Fibroblast of the aortic adventitia (primary cell): ENCODE data around the gene LINC01488. TPM values are rescaled to one million over a fixed set of nuclear protein-coding genes. Genes with fewer than 3 reads are reported as not detected.

Experiments used
- DNase-seq: peaks from one replicate; pipeline ENCODE4 v3.0.0-alpha.2; 2010; ENCODE audit warnings: low read depth
- H3K4me3 ChIP-seq: 2 replicates; pipeline ENCODE4 v1.5.1; 2011; ENCODE audit warnings: low read depth, mild to moderate bottlenecking, control low read depth, low read length, moderate library complexity
- total RNA-seq: library from RNA; depleted of rRNA; stranded (reverse); fragments of >200 nt; gene quantifications from 2 replicates; pipeline ENCODE4 v1.2.3, GENCODE V29; 2012; ENCODE audit warnings: low replicate concordance
- TF ChIP-seq, protein P1 (sequence below): IDR thresholded peaks from 2 replicates; pipeline ENCODE4 v1.5.1; 2011; ENCODE audit warnings: mild to moderate bottlenecking, low read length, control low read depth, inconsistent platforms; ENCODE audit not compliant: insufficient read depth

LINC01488 gene
- total RNA-seq, 1 donor = not detected

DNA sequence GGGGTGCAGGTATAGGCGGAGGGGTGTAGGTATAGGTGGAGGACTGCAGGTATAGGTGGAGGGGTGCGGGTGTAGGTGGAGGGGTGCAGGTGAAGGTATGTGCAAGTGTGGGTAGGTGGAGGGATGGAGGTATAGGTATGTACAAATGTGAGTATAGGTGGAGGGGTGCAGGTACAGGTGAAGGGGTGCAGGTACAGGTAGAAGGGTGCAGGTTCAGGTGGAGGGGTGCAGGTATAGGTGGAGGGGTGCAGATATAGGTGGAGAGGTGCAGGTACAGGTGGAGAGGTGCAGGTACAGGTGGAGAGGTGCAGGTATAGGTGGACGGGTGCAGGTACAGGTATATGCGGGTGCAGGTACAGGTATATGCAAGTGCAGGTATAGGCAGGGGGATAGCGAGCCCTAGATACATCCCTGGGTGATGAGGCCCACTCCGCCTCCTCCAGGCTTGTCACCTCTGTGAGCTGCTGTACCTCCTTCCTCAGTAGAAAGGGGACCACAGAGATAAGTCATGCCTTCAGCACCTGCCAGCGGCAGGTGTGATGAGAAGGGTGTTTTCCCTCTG lies 17.2 kb downstream of the LINC01488 start:
- no peak for DNase-seq
- H3K4me3 ChIP-seq = no peak overlapping the region
- TF ChIP-seq, protein P1, sequence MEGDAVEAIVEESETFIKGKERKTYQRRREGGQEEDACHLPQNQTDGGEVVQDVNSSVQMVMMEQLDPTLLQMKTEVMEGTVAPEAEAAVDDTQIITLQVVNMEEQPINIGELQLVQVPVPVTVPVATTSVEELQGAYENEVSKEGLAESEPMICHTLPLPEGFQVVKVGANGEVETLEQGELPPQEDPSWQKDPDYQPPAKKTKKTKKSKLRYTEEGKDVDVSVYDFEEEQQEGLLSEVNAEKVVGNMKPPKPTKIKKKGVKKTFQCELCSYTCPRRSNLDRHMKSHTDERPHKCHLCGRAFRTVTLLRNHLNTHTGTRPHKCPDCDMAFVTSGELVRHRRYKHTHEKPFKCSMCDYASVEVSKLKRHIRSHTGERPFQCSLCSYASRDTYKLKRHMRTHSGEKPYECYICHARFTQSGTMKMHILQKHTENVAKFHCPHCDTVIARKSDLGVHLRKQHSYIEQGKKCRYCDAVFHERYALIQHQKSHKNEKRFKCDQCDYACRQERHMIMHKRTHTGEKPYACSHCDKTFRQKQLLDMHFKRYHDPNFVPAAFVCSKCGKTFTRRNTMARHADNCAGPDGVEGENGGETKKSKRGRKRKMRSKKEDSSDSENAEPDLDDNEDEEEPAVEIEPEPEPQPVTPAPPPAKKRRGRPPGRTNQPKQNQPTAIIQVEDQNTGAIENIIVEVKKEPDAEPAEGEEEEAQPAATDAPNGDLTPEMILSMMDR = no peak

DNA sequence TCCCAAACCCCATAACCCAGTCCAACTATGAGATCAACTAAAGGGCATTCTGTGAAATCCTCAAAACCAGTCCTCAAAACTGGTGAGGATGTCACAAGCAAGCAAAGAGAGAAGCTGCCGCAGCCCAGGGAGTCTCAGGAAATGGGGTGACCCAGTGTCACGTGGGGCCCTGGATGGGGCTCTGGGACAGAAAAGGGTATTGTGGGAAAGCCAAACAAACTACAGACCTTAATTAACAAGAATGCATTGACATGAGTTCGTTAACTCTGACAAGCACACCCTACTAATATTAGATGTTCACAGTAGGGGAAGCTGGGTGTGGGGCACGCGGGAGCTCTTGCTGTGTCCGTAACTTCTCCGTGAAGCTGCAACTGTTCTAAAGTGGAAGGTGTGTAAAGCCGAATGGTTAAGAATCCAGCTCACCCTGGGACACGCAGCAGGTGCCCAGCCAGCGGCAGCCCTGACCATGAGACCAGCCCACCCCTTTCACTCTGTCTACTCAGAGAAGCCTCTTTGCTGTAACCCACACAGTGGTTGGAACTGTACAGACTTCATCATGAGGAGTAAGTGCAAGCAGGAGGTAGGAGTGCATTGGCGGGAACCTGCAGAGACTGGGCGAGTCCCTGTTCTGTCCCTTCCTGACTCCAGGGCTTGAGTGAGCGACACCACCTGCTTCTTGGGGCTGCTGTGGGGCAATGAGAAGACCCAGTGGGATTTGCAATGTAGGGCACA lies 17.9 kb downstream of the LINC01488 start:
- no peak overlapping the region for H3K4me3 ChIP-seq
- DNase-seq = no peak
- TF ChIP-seq, protein P1 = no peak

DNA sequence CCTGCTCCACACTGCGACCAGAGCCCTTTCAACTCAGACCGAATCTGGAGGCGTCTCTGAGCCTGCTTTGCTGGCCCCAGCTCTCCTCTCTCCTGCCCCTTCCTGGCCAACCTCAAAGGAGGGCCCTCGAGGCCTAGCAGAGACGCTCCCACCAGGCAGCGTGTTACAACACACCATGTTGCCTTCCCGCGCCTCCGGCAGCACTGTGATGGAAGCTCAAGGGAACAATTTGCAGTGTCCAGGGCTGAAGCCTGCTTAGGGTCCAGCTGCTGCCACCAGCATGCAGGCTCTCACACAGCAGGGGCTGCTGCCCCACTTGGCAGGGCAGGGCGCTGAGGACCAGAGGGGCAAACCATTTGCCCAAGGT lies 18.4 kb downstream of the LINC01488 start:
- DNase-seq = no peak
- TF ChIP-seq, protein P1 = no peak
- H3K4me3 ChIP-seq = no peak overlapping the region

DNA sequence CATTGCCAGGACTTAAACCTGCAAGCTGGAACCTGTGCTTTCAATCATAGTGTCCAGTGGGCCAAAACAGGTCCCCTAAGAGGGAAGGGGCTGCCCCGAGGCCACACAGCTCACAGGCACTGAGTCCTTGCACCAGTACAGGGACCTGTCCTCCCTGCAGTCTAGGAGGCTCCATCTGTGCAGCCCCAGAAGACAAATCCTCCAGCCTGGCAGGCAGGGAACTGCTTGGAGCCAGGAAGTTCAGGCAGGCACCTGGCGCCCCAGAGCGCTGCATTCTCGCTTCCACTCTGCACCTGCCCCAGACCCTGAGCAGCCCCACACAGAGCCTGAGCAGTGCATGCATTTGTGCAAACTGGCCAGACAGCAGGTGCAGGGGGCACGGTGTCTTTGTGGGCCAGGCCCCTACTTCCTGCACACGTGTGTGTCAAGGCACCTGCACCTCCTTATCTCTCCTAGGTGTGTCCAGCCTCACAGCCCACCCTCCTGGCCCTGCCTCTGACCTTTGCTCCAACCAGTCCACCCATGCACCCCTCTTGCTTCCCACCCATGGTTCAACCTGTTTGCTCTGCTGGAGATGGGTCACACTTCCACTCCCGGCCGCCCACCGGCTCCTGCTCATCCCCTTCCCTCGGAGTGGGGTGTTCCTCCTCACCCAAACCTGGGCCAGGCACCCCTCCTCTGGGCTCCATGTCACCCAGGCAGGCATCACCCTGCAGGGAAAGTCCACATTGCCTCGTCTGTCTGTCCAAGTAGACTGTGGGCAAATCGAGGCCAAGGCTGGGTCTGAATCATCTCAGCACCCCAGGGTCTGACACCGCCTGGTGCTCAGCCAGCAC lies 19.0 kb downstream of the LINC01488 start:
- no peak for DNase-seq
- no peak overlapping the region for H3K4me3 ChIP-seq
- TF ChIP-seq, protein P1 = no peak

DNA sequence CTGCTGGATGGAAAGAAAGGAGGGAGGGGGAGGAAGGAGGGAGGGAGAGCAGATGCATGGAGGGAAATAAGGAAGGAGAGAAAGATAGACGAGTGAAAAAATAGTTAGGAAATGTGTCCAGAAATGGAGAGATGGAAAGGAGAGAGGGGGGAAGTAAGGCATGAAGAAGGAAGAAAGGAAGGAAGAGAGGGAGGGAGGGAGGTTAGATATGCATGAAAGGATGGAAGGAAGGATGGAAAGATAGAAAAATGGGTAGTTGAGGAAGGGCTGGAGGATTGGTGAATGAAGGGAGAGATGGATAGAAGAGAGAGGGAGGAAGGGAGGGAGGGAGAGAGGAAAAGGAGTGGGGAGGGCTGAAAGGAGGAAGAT lies 19.6 kb downstream of the LINC01488 start:
- no peak for DNase-seq
- no peak overlapping the region for H3K4me3 ChIP-seq
- TF ChIP-seq, protein P1 = no peak

DNA sequence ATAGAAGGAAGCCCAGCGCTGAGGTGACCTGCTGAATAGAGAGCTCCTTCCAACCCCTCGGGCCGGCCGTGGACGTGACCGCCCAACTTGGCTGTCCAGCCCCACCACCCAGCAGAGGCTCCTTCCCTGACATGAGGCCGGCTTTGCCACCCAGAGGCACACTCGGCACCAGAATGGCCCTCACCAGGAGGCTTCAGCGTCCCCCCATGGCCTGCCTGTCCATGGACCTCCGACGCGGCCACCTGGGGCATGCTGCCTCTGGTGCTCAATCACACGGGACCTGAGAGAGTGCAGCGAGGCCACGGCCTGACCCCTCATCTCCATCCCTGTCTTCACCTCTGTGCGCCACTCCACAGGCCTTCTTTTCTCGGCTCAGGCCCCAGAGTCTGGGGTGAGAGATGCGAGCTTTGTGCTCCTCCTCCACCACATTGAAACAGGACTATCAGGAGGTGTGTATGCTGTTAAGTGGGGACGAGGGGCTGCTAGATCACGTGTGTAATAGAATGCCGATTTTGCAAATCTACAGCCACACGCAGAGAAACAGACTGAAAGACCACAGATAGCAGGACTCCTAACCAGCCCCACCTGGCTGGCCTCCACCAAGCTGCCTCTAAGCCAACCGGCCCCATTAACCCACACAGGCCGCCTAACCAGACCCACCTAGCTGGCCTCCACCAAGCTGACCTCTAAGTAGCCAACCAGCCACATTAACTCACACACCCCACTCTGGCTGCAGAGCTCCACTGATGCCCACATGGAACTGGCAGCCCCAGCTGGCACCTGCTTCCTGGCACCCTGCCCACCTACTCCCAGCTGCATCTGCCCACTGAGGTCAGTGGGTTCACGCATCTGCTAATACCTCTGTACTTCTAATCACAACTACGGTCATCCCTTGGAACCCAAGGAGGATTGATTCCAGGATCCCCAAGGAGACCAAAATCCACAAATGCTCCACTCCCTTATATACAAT lies 20.7 kb downstream of the LINC01488 start:
- TF ChIP-seq, protein P1 = no peak
- no peak for DNase-seq

More for the DNA sequence above, 20.7 kb downstream of the LINC01488 start:
- no peak overlapping the region for H3K4me3 ChIP-seq
